GM23338 (cell line): ENCODE measurements around the gene SEMA4D. TPM values are rescaled to one million over a fixed set of nuclear protein-coding genes. Genes with fewer than 3 reads are reported as not detected.
A peak's percentile ranks its signal among the peaks of the same experiment; 100 is the strongest.

Source experiments
- ATAC-seq: fragments of 200-7000 bp; cut with Tn5 transposase; 3 replicates; pipeline ENCODE4 v1.9.1; 2020
- DNase-seq: peaks from one replicate; pipeline ENCODE4 v3.0.0-alpha.2; 2015; ENCODE audit warnings: low spot score
- H2AFZ ChIP-seq: fragments of 200-600 bp; sonication (generic); 2 replicates; pipeline ENCODE4 v1.8.0; 2016; ENCODE audit warnings: antibody characterized with exemption, mild to moderate bottlenecking, moderate library complexity
- H3F3A ChIP-seq: fragments of 200-600 bp; sonication (generic); replicated peaks from 2 replicates; pipeline ENCODE4 v1.8.0; 2017; ENCODE audit warnings: antibody characterized with exemption, mixed run types, low read depth
- H3K27ac ChIP-seq: fragments of 200-600 bp; sonication (generic); 2 replicates; pipeline ENCODE4 v1.6.1; 2016; ENCODE audit warnings: low read depth
- H3K27me3 ChIP-seq: fragments of 200-600 bp; sonication (generic); 2 replicates; pipeline ENCODE4 v1.8.0; 2016; ENCODE audit warnings: mild to moderate bottlenecking, mixed run types, moderate library complexity; ENCODE audit not compliant: insufficient read depth
- H3K36me3 ChIP-seq: fragments of 200-600 bp; sonication (generic); 2 replicates; pipeline ENCODE4 v1.8.0; 2016; ENCODE audit warnings: mild to moderate bottlenecking; ENCODE audit not compliant: insufficient read depth
- H3K4me1 ChIP-seq: fragments of 200-600 bp; sonication (generic); 2 replicates; pipeline ENCODE4 v1.8.0; 2016; ENCODE audit warnings: mild to moderate bottlenecking, moderate library complexity; ENCODE audit not compliant: insufficient read depth
- H3K4me2 ChIP-seq: fragments of 200-600 bp; sonication (generic); 2 replicates; pipeline ENCODE4 v1.7.1; 2017; ENCODE audit warnings: mixed run types
- H3K4me3 ChIP-seq: fragments of 200-600 bp; sonication (generic); 2 replicates; pipeline ENCODE4 v1.6.1; 2016; ENCODE audit warnings: mixed run types
- H3K79me2 ChIP-seq: fragments of 200-600 bp; sonication (generic); replicated peaks from 2 replicates; pipeline ENCODE4 v1.8.0; 2017; ENCODE audit warnings: mild to moderate bottlenecking; ENCODE audit not compliant: insufficient read depth
- H3K9me2 ChIP-seq: fragments of 200-600 bp; sonication (generic); 2 replicates; pipeline ENCODE4 v1.8.0; 2017; ENCODE audit not compliant: insufficient read depth
- H4K20me1 ChIP-seq: fragments of 200-600 bp; sonication (generic); replicated peaks from 2 replicates; pipeline ENCODE4 v1.8.0; 2017; ENCODE audit warnings: mild to moderate bottlenecking; ENCODE audit not compliant: insufficient read depth
- H3K27ac Mint-ChIP-seq: 2 replicates; pipeline ENCODE4 v1.8.0; 2020; ENCODE audit warnings: inconsistent platforms, mild to moderate bottlenecking, moderate library complexity, mixed read lengths
- H3K27me3 Mint-ChIP-seq: 3 replicates; pipeline ENCODE4 v1.8.0; 2022; ENCODE audit warnings: low read depth, mild to moderate bottlenecking, moderate library complexity, mixed read lengths, inconsistent platforms; ENCODE audit not compliant: insufficient read depth, poor library complexity
- H3K36me3 Mint-ChIP-seq: 3 replicates; pipeline ENCODE4 v1.8.0; 2021; ENCODE audit warnings: low read depth, mild to moderate bottlenecking, inconsistent platforms, moderate library complexity, mixed read lengths
- H3K4me1 Mint-ChIP-seq: 3 replicates; pipeline ENCODE4 v1.8.0; 2020; ENCODE audit warnings: mild to moderate bottlenecking, inconsistent platforms, mixed read lengths
- H3K4me3 Mint-ChIP-seq: 3 replicates; pipeline ENCODE4 v1.8.0; 2021; ENCODE audit warnings: moderate library complexity, mild to moderate bottlenecking, inconsistent platforms, mixed read lengths
- H3K9me3 Mint-ChIP-seq: 3 replicates; pipeline ENCODE4 v1.8.0; 2020; ENCODE audit warnings: moderate library complexity, mild to moderate bottlenecking, inconsistent platforms, mixed read lengths
- CREB1 ChIP-seq: fragments of 250-450 bp; sonication (Bioruptor Pico); IDR thresholded peaks from 2 replicates; pipeline ENCODE4 v1.5.0; 2020; ENCODE audit warnings: low read depth, mild to moderate bottlenecking, moderate library complexity
- EZH2phosphoT487 ChIP-seq: fragments of 200-600 bp; sonication (generic); IDR thresholded peaks from one replicate; pipeline ENCODE4 v1.8.1; 2018; ENCODE audit warnings: antibody characterized with exemption; ENCODE audit not compliant: unreplicated experiment
- JUNB ChIP-seq: IDR thresholded peaks from one replicate; pipeline ENCODE4 v1.6.1; 2016; ENCODE audit warnings: antibody characterized with exemption; ENCODE audit not compliant: unreplicated experiment
- NANOG ChIP-seq: IDR thresholded peaks from 2 replicates; pipeline ENCODE4 v1.6.1; 2016; ENCODE audit warnings: antibody characterized with exemption, borderline replicate concordance
- POLR2AphosphoS5 ChIP-seq: IDR thresholded peaks from 2 replicates; pipeline ENCODE4 v1.6.1; 2016; ENCODE audit warnings: antibody characterized with exemption, low read depth
- STAT1 ChIP-seq: IDR thresholded peaks from one replicate; pipeline ENCODE4 v1.6.1; 2016; ENCODE audit warnings: antibody characterized with exemption; ENCODE audit not compliant: unreplicated experiment
- ZNF114 ChIP-seq: fragments of 250-450 bp; sonication (Bioruptor Pico); IDR thresholded peaks from 2 replicates; pipeline ENCODE4 v1.5.0; 2020; ENCODE audit warnings: mild to moderate bottlenecking, moderate library complexity
- ZNF331 ChIP-seq: fragments of 250-450 bp; sonication (Bioruptor Pico); IDR thresholded peaks from 2 replicates; pipeline ENCODE4 v1.5.0; 2020; ENCODE audit warnings: low read depth, mild to moderate bottlenecking, moderate library complexity
- ZNF462 ChIP-seq: fragments of 250-450 bp; sonication (Bioruptor Pico); IDR thresholded peaks from 2 replicates; pipeline ENCODE4 v1.5.0; 2020; ENCODE audit warnings: mild to moderate bottlenecking, moderate library complexity
- polyA plus RNA-seq: library from polyadenylated mRNA; unstranded; fragments of >200 nt; fragmentation: Nextera tagmentation; extraction: Ambion mirVana; gene quantifications from 2 replicates; pipeline ENCODE4 v1.2.1, GENCODE V29; 2016
- total RNA-seq: library from RNA; depleted of rRNA; stranded (reverse); fragments of >200 nt; shearing (Covaris generic); gene quantifications from 2 replicates; pipeline ENCODE4 v1.2.3, GENCODE V29; 2014
- TF ChIP-seq, protein P1 (sequence below), 2 experiments: fragments of 200-600 bp in 1 of 2; sonication (generic) in 1 of 2; conservative IDR thresholded peaks; 2 replicates each; pipeline versions ENCODE4 v1.5.1 to v1.6.1; 2016 to 2017; ENCODE audit warnings: antibody characterized with exemption in 2 of 2, low read depth in 2 of 2, mild to moderate bottlenecking in 2 of 2, moderate library complexity in 1 of 2
- TF ChIP-seq, protein P2 (sequence below): IDR thresholded peaks from 2 replicates; pipeline ENCODE4 v1.6.1; 2016; ENCODE audit warnings: antibody characterized with exemption

SEMA4D gene
- total and polyA plus RNA-seq, 2 experiments from 2014 or later, result 19.3 to 63.0 TPM

DNA sequence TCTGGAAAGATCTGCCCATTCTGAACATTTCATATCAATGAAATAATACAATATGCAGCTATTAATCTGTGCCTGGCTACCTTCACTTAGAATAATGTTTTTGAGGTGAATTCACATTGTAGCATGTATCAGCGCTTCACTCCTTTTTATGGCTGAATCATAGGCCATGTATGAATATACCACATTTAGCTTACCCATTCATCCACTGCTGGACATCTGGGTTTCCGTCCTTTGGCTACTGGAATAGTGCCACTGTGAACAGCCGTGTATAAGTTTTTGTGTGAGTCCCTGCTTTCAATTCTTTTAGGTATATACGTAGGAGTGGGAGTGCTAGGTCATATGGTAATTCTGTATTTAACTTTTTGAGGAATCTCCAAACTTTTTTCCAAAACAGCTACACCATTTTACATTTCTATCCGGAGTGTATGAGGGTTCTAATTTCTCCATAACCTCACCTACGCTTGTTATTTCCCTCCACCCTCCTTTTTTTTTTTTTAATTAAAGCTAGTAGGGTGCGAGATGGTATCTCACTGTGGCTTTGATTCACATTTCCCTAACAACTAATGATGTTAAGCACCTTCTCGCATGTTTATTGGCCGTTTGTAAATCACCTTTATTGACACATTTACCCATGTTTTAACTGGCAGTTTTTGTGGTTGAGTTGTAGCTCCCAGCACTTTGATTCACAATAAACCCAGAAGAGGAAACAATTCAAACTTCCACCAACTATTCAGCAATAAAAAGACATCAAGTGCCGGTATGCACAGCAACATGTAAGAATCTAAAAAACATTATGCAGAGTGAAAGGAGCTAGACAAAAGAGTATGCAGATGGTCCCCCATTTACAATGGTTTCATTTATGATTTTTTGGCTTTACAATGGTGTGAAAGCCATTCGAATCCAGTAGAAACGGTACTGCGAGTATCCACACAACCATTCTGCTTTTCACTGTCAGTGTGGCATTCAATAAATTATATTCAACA lies 8.1 kb downstream of the SEMA4D start:
- DNase-seq (no peak), ATAC-seq (no peak; the same call in 2 of the 3 replicates)
- H3K27me3 Mint-ChIP-seq, result no peaks in the 10 kb centered on the region
- no peaks in the 10 kb centered on the region for H3K36me3 ChIP-seq
- peaks cover 11% of the 10 kb centered on the region for H3K9me2 ChIP-seq
- no peaks in the 10 kb centered on the region for H3K27me3 ChIP-seq
- no peak overlapping the region for H3K4me3 ChIP-seq
- H3K27ac ChIP-seq, result no peak overlapping the region
- 0 out of 2 replicates have a peak, but pooled peaks have one; percentile 41 for TF ChIP-seq CREB1 (CRISPR knock-in tag)
- no peak for TF ChIP-seq STAT1
- no peaks in the 10 kb centered on the region; the same call in 2 of the 3 replicates for H3K36me3 Mint-ChIP-seq
- H3K79me2 ChIP-seq, result peaks cover 100% of the 10 kb centered on the region
- peaks cover 53% of the 10 kb centered on the region for H3K4me1 ChIP-seq
- no peaks in the 10 kb centered on the region for H3K9me3 Mint-ChIP-seq
- peak overlapping the region; percentile 39 for H3K27ac Mint-ChIP-seq
- H2AFZ ChIP-seq, result no peak overlapping the region
- peaks cover 24% of the 10 kb centered on the region for H4K20me1 ChIP-seq
- H3K4me1 Mint-ChIP-seq, result peaks cover 62% of the 10 kb centered on the region
- no peaks in the 10 kb centered on the region for H3F3A ChIP-seq
- H3K4me3 Mint-ChIP-seq, result no peak overlapping the region
- peak overlapping the region; percentile 16; the same call in 1 of the 2 replicates for H3K4me2 ChIP-seq

DNA sequence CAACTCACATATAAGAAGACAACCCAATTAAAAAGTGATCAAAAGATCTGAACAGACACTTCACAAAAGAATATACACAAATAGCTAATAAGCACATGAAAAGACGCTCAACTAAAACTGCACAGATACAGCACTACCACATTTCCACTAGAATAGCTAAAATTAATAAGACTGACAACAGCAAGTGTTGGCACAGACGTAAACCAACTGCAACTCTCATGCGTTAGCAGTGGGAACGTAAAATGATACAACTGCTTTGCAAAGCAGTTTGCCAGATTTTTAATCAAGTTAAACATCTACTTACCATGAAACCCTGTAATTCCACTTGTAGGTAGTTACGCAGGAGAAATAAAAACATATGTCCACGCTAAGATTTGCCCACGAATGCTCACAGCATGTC lies 9.0 kb downstream of the SEMA4D start:
- ATAC-seq, result no peak
- no peaks in the 10 kb centered on the region for H3F3A ChIP-seq
- H3K79me2 ChIP-seq, result peaks cover 100% of the 10 kb centered on the region
- H2AFZ ChIP-seq, result no peak overlapping the region
- H4K20me1 ChIP-seq, result peaks cover 21% of the 10 kb centered on the region
- peaks cover 11% of the 10 kb centered on the region for H3K9me2 ChIP-seq
- Mint-ChIP-seq H3K27me3 (no peaks in the 10 kb centered on the region), H3K27ac (no peak overlapping the region), H3K4me1 (peaks cover 59% of the 10 kb centered on the region), H3K36me3 (no peaks in the 10 kb centered on the region; the same call in 1 of the 3 replicates), H3K4me3 (no peak overlapping the region), H3K9me3 (no peaks in the 10 kb centered on the region)
- no peaks in the 10 kb centered on the region for H3K27me3 ChIP-seq
- no peak for DNase-seq
- H3K36me3 ChIP-seq, result no peaks in the 10 kb centered on the region
- peaks cover 46% of the 10 kb centered on the region for H3K4me1 ChIP-seq
- no peak overlapping the region for H3K4me2 ChIP-seq
- no peak overlapping the region for H3K4me3 ChIP-seq
- no peak overlapping the region for H3K27ac ChIP-seq
- TF ChIP-seq EZH2phosphoT487, result no peak
- TF ChIP-seq STAT1, result no peak
- TF ChIP-seq ZNF331 (CRISPR knock-in tag), result no peak
- no peak for TF ChIP-seq CREB1 (CRISPR knock-in tag)
- TF ChIP-seq ZNF114, result no peak
- TF ChIP-seq JUNB, result no peak
- TF ChIP-seq ZNF462 (CRISPR knock-in tag), result no peak
- TF ChIP-seq, protein P1, sequence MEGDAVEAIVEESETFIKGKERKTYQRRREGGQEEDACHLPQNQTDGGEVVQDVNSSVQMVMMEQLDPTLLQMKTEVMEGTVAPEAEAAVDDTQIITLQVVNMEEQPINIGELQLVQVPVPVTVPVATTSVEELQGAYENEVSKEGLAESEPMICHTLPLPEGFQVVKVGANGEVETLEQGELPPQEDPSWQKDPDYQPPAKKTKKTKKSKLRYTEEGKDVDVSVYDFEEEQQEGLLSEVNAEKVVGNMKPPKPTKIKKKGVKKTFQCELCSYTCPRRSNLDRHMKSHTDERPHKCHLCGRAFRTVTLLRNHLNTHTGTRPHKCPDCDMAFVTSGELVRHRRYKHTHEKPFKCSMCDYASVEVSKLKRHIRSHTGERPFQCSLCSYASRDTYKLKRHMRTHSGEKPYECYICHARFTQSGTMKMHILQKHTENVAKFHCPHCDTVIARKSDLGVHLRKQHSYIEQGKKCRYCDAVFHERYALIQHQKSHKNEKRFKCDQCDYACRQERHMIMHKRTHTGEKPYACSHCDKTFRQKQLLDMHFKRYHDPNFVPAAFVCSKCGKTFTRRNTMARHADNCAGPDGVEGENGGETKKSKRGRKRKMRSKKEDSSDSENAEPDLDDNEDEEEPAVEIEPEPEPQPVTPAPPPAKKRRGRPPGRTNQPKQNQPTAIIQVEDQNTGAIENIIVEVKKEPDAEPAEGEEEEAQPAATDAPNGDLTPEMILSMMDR (conservative IDR thresholded peaks at IDR 0.05; ENCODE audit: low read depth in 2 of 2), result no peak
- TF ChIP-seq, protein P2, sequence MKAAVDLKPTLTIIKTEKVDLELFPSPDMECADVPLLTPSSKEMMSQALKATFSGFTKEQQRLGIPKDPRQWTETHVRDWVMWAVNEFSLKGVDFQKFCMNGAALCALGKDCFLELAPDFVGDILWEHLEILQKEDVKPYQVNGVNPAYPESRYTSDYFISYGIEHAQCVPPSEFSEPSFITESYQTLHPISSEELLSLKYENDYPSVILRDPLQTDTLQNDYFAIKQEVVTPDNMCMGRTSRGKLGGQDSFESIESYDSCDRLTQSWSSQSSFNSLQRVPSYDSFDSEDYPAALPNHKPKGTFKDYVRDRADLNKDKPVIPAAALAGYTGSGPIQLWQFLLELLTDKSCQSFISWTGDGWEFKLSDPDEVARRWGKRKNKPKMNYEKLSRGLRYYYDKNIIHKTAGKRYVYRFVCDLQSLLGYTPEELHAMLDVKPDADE, result no peak
- TF ChIP-seq POLR2AphosphoS5, result no peak
- TF ChIP-seq NANOG, result no peak
